GM13977 (cell line): Measurements from ENCODE around the gene TFAP2E.
A peak's percentile ranks its signal among the peaks of the same experiment; 100 is the strongest.

Experiments
- DNase-seq: peaks from one replicate; pipeline ENCODE4 v3.0.0; 2012; ENCODE audit warnings: low spot score
- in situ Hi-C: fragments of 300-500 bp; cut with MboI; formaldehyde crosslinking; loops from one replicate; pipeline ENCODE4 v1.12.0; 2022; ENCODE audit warnings: low sequenced_read_pairs, low pct_unique_long_range_greater_than_20kb, mixed read lengths, inconsistent platforms; ENCODE audit not compliant: unreplicated experiment
- TF ChIP-seq, protein P1 (sequence below): IDR thresholded peaks from 2 replicates; pipeline ENCODE4 v1.5.1; 2012; ENCODE audit warnings: mild to moderate bottlenecking, control low read depth; ENCODE audit not compliant: insufficient read depth; ENCODE audit errors: extremely low read depth, missing control alignments

Gene TFAP2E

GRCh38 chr1:35564884-35565741 is 8.0 kb upstream of the TFAP2E start:
- TF ChIP-seq, protein P1, sequence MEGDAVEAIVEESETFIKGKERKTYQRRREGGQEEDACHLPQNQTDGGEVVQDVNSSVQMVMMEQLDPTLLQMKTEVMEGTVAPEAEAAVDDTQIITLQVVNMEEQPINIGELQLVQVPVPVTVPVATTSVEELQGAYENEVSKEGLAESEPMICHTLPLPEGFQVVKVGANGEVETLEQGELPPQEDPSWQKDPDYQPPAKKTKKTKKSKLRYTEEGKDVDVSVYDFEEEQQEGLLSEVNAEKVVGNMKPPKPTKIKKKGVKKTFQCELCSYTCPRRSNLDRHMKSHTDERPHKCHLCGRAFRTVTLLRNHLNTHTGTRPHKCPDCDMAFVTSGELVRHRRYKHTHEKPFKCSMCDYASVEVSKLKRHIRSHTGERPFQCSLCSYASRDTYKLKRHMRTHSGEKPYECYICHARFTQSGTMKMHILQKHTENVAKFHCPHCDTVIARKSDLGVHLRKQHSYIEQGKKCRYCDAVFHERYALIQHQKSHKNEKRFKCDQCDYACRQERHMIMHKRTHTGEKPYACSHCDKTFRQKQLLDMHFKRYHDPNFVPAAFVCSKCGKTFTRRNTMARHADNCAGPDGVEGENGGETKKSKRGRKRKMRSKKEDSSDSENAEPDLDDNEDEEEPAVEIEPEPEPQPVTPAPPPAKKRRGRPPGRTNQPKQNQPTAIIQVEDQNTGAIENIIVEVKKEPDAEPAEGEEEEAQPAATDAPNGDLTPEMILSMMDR: no peak
- in situ Hi-C loops: loop anchor here (5.0 kb wide), 1 partner anchor 118 kb away; no protein-coding TSS in a partner anchor
- no peak for DNase-seq

DNA sequence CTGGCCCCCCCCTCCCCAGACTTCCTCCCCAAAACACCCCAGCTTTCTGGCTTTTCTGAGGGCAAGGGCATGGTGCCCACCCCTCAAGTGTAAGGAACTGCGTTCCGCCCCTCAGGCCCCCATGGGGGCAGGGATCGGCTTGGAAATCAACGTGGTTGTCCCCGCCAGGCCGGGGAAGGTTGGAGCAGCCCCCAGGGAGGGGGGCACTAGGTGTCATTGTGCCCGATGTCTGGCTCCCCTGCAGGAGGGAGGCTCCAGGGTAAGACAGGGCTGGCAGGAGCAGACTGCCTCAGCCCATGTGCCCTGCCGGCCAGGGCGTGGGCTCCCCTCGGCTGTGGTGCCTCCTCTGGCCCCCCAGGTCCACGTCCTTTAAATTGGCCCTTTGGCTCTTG is 7.4 kb upstream of the TFAP2E start:
- DNase-seq: no peak
- TF ChIP-seq, protein P1: no peak
- in situ Hi-C loops: no loop called here

DNA sequence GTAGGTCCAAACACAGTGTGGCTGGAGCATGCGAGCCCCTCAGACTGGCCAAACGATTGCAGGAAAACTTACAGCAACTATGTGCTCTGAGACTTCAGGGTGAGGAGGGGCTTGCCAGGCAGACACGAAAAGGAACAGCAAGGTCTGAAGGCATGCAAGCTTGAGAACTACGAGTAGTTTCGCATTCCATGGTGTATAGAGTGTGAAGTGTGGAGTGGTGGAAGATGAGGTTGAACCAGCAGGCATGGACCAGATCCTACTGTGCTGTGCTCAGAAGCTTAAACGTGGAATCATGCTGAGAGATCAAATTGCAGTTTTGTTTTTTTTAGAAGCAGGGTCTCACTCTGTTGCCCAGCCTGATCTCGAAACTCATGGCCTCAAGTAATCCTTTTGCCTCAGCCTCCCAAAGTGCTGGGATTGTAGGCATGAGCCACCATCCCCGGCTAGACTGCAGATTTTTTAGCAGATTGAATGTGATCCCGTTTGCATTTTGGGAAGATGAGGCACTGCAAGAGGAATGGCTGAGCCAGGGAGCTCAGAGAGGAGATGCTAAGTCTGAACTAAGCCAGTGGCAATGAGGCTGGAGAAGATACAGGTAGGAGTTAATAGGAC is 5.1 kb upstream of the TFAP2E start:
- in situ Hi-C loops: no loop called here
- TF ChIP-seq, protein P1: no peak
- DNase-seq: no peak

DNA sequence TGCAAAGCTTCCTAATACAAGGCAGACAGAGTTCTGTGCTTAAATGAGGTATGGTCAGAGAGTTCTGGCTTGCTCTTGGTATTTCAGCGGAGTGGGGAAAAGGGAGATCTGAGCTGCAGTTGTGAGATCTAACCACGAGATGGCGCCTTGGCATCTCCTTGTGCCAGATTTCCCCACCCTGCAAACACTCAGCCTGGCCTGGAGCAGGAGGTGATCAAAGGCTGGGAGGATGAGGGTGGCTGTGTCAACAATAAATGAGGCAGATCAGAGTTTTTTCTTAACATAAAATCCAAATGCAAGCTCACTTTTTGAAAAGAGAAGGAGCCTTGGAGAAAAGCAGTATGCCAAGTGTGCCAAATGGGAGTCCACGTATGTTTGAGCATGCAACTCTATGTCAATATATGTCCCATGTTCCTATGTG is 4.1 kb upstream of the TFAP2E start:
- in situ Hi-C loops: no loop called here
- TF ChIP-seq, protein P1: peak; percentile 85

DNA sequence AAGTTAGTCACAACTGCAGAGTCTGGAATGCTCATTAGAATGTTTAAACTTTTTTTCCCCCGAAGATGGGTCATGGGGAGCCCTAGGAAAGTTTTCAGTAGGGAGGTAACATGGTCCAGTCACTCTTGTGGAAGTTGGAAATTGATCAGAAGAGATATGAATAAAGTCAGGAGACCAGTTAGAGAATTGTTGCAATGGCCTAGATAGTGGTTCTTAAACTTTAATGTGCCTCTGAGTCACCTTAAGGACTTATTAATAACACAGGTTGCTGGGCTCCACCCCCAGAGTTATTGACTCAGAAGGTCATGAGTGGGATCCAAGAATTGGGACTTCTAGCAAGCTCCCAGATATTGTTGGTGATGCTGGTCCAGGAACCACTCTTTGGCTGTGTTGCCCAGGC is 3.2 kb upstream of the TFAP2E start:
- in situ Hi-C loops: loop anchor here (10.0 kb wide), 1 partner anchor 145 kb away; the partner anchor contains the start of gene C1orf216
- TF ChIP-seq, protein P1: no peak
- DNase-seq: no peak

More for the DNA sequence above, 4.1 kb upstream of the TFAP2E start:
- peak; percentile 87 for DNase-seq

GRCh38 chr1:35570589-35571137 is 2.5 kb upstream of the TFAP2E start:
- no peak for DNase-seq
- in situ Hi-C loops: loop anchor here (10.0 kb wide), 1 partner anchor 144 kb away; the partner anchor contains the start of gene C1orf216
- TF ChIP-seq, protein P1: no peak
